ENCODE measurements around the gene NDUFS7. TPM values are rescaled to one million over a fixed set of nuclear protein-coding genes. Genes with fewer than 3 reads are reported as not detected.

Gene NDUFS7
- total RNA-seq, 1 donor from 2014 or later, result 84.3 TPM

GRCh38 chr19:1379961-1380489 lies 3.7 kb upstream of the NDUFS7 start:
- TF ChIP-seq CTCF (IDR thresholded peaks at IDR 0.05), result no peak
- Mint-ChIP-seq H3K27me3 (peaks cover 3% of the 10 kb centered on the region), H3K36me3 (ENCODE audit: low read depth) (peaks cover 15% of the 10 kb centered on the region), H3K4me1 (peaks cover 18% of the 10 kb centered on the region), H3K27ac (no peak overlapping the region), H3K9me3 (no peaks in the 10 kb centered on the region), H3K4me3 (no peak overlapping the region)
- ATAC-seq (ENCODE audit: low read depth) (no peak), DNase-seq (no peak)
- ChIA-PET CTCF (no interaction called here), POLR2A (interaction anchor here (1.7 kb wide), 1 partner anchor 110 kb away, joined by 3 read pairs; no protein-coding TSS in a partner anchor)
- intact Hi-C loops (cut with micrococcal nuclease), result no loop called here

- ChIA-PET CTCF (interaction anchor here (1.8 kb wide), 1 partner anchor 138 kb away, joined by 8 read pairs; no protein-coding TSS in a partner anchor), POLR2A (interaction anchor here (0.5 to 1.8 kb wide), 5 partner anchors 21 to 545 kb away, joined by 3 to 20 read pairs (median 4); partner anchors contain the start of gene CIRBP)
- no peak for DNase-seq
- Mint-ChIP-seq H3K4me3 (no peak overlapping the region), H3K27ac (no peak overlapping the region), H3K27me3 (peaks cover 3% of the 10 kb centered on the region), H3K4me1 (peaks cover 22% of the 10 kb centered on the region), H3K9me3 (no peaks in the 10 kb centered on the region), H3K36me3 (ENCODE audit: low read depth) (peaks cover 10% of the 10 kb centered on the region)
- TF ChIP-seq CTCF (IDR thresholded peaks at IDR 0.05), result no peak
- ATAC-seq (ENCODE audit: low read depth), result no peak
- intact Hi-C loops (cut with micrococcal nuclease), result loop anchor here (2.0 kb wide), 1 partner anchor 57 kb away; the partner anchor contains the start of gene RPS15
These were observed 1.5 kb upstream of the NDUFS7 start for GRCh38 chr19:1382250-1382649.

GRCh38 chr19:1383017-1383311 lies 743 bp upstream of the NDUFS7 start:
- Mint-ChIP-seq H3K4me1 (peaks cover 23% of the 10 kb centered on the region), H3K9me3 (no peaks in the 10 kb centered on the region), H3K27ac (peak overlapping the region; percentile 99), H3K36me3 (ENCODE audit: low read depth) (peaks cover 9% of the 10 kb centered on the region), H3K27me3 (peaks cover 3% of the 10 kb centered on the region), H3K4me3 (peak overlapping the region; percentile 93)
- DNase-seq (no peak), ATAC-seq (ENCODE audit: low read depth) (no peak)
- intact Hi-C loops (cut with micrococcal nuclease), result loop anchor here (1.0 to 2.0 kb wide), 4 partner anchors 24 to 96 kb away; partner anchors contain the start of genes C19orf25, DAZAP1 and RPS15
- CTCF ChIA-PET, result interaction anchor here (1.0 to 1.8 kb wide), 3 partner anchors 10 to 139 kb away, joined by 3 to 8 read pairs (median 4); no protein-coding TSS in a partner anchor
- POLR2A ChIA-PET, result interaction anchor here (0.5 to 1.8 kb wide), 14 partner anchors 11 to 515 kb away, joined by 3 to 20 read pairs (median 4); partner anchors contain the start of genes CIRBP and FAM174C
- TF ChIP-seq CTCF (IDR thresholded peaks at IDR 0.05), result no peak

GRCh38 chr19:1384085-1384462 lies 367 bp downstream of the NDUFS7 start:
- Mint-ChIP-seq H3K27ac (peak overlapping the region; percentile 25), H3K4me3 (peak overlapping the region; percentile 93), H3K36me3 (ENCODE audit: low read depth) (peaks cover 17% of the 10 kb centered on the region), H3K27me3 (peaks cover 3% of the 10 kb centered on the region), H3K9me3 (no peaks in the 10 kb centered on the region), H3K4me1 (peaks cover 23% of the 10 kb centered on the region)
- POLR2A ChIA-PET, result interaction anchor here (0.6 kb wide), 1 partner anchor 111 kb away, joined by 3 read pairs; no protein-coding TSS in a partner anchor
- CTCF ChIA-PET, result no interaction called here
- no peak for DNase-seq
- intact Hi-C loops (cut with micrococcal nuclease), result no loop called here
- peak; percentile 1 for ATAC-seq (ENCODE audit: low read depth)
- no peak for TF ChIP-seq CTCF (IDR thresholded peaks at IDR 0.05)

- Mint-ChIP-seq H3K27me3 (peaks cover 3% of the 10 kb centered on the region), H3K36me3 (ENCODE audit: low read depth) (peaks cover 22% of the 10 kb centered on the region), H3K27ac (peak overlapping the region; percentile 25), H3K4me1 (peaks cover 23% of the 10 kb centered on the region), H3K4me3 (peak overlapping the region; percentile 93), H3K9me3 (no peaks in the 10 kb centered on the region)
- ChIA-PET CTCF (no interaction called here), POLR2A (interaction anchor here (0.6 to 1.7 kb wide), 2 partner anchors 111 to 116 kb away, joined by 3 to 6 read pairs; partner anchors contain the start of gene CIRBP)
- DNase-seq, result no peak
- no peak for ATAC-seq (ENCODE audit: low read depth)
- intact Hi-C loops (cut with micrococcal nuclease), result no loop called here
- TF ChIP-seq CTCF (IDR thresholded peaks at IDR 0.05), result no peak
These were observed 887 bp downstream of the NDUFS7 start for GRCh38 chr19:1384478-1385110.
